ACC112 (cell line): ENCODE measurements around the gene RTL10.
"Not testable (repeated sequence)": the region's sequence is repeated elsewhere in the genome, so short reads cannot be mapped to it uniquely, and the experiment has no call there.

Experiments
- H2AFZ ChIP-seq: fragments of 200-600 bp; sonication (generic); one replicate; pipeline ENCODE4 v1.6.0; 2017; ENCODE audit warnings: antibody characterized with exemption, low read length; ENCODE audit not compliant: unreplicated experiment
- H3K27ac ChIP-seq: fragments of 200-600 bp; sonication (generic); 2 replicates; pipeline ENCODE4 v1.5.1; 2014; ENCODE audit warnings: low read depth, mild to moderate bottlenecking, antibody characterized with exemption, low read length, moderate library complexity
- H3K27me3 ChIP-seq: fragments of 200-600 bp; sonication (generic); 2 replicates; pipeline ENCODE4 v1.6.1; 2014; ENCODE audit warnings: mild to moderate bottlenecking, antibody characterized with exemption, low read length, moderate library complexity, mixed read lengths; ENCODE audit not compliant: insufficient read depth
- H3K36me3 ChIP-seq: fragments of 200-600 bp; sonication (generic); 2 replicates; pipeline ENCODE4 v1.6.1; 2016; ENCODE audit warnings: mild to moderate bottlenecking, antibody characterized with exemption, low read length, moderate library complexity, mixed read lengths; ENCODE audit not compliant: insufficient read depth
- H3K4me1 ChIP-seq: fragments of 200-600 bp; sonication (generic); one replicate; pipeline ENCODE4 v1.6.1; 2016; ENCODE audit warnings: low read length, mixed read lengths; ENCODE audit not compliant: insufficient read depth, unreplicated experiment, control insufficient read depth
- H3K4me3 ChIP-seq: fragments of 200-600 bp; sonication (generic); 2 replicates; pipeline ENCODE4 v1.5.1; 2014; ENCODE audit warnings: mild to moderate bottlenecking, low read depth, low read length
- H3K79me2 ChIP-seq: fragments of 200-600 bp; sonication (generic); one replicate; pipeline ENCODE4 v1.6.0; 2016; ENCODE audit warnings: low read length; ENCODE audit not compliant: control insufficient read depth, unreplicated experiment, insufficient read depth

The RTL10 gene

DNA sequence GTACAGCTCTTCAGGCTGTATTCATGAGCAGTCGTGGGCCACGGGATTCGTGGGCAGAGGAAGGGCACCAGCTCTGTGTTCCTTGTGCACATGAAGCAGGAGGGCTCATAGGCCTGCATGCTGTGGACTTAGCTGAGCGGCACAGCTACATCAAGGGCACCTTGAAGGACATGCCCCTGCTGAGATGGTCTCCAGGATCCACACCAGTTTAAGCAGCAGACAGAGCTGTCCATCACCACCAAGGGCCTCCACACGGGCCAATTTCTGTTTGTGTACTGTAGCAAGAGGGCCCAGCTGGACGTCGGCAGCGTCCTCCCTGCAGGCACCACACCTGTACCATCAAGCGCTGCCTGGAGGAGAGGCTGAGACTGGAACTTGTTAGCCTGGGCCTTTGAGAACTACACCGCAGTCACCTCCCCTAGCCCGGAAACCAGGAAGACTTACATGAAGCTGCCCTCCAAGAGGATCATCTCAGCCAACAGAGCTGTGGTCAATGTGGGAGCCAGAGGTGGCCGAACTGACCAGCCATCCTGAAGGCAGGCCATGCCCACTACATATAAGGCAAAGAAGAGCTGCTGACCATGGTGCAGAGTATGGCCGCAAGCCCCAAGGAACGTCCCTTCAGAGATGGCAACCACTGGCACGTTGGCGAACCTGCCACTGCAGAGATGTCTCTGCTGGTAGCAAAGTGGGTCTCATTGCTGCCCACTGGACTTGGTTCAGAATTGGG, 32.7 kb upstream of the RTL10 start:
- no peaks in the 10 kb centered on the region for H3K27me3 ChIP-seq
- H3K27ac ChIP-seq, result no peak overlapping the region
- H3K4me3 ChIP-seq, result no peak overlapping the region
- peaks cover 31% of the 10 kb centered on the region for H3K4me1 ChIP-seq
- no peaks in the 10 kb centered on the region for H3K79me2 ChIP-seq
- no peaks in the 10 kb centered on the region for H3K36me3 ChIP-seq
- no peak overlapping the region for H2AFZ ChIP-seq

DNA sequence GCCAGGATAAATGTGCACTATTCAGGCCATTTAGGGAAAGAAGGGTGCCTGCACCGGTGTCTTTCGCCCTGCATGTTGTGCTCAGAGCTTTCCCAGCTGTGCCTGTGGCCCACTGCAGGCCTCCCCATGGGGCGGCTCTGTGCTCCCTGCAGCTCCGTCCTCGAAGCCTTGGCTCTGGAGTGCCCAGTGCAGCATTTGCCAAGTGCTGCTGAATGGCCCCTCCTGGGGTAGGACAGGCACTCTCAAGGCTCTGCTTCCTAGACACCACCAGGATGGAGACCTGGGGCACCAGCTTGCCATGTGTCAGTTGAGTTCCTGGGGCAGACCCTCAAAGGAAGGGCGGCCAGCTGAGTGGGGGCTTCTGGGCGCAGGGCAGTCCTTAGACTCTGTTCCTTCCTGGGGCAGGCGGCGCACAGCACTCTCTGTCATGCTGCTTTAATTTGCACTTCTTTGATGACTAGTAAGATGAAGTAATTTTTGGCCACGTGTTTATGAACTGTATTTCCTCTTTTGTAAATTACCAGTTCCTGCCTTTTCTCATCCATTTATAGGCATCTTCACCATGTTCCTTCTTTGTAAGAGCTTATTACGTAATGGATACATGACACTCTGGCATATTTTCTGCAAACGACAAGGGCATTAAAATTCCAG, 32.1 kb upstream of the RTL10 start:
- Histone ChIP-seq H3K36me3 (no peaks in the 10 kb centered on the region), H3K4me3 (no peak overlapping the region), H3K79me2 (no peaks in the 10 kb centered on the region), H3K27ac (no peak overlapping the region), H3K4me1 (peaks cover 31% of the 10 kb centered on the region), H3K27me3 (no peaks in the 10 kb centered on the region), H2AFZ (no peak overlapping the region)

- Histone ChIP-seq H2AFZ (no peak overlapping the region), H3K4me1 (peaks cover 29% of the 10 kb centered on the region), H3K4me3 (no peak overlapping the region), H3K27me3 (no peaks in the 10 kb centered on the region), H3K27ac (no peak overlapping the region), H3K79me2 (no peaks in the 10 kb centered on the region), H3K36me3 (no peaks in the 10 kb centered on the region)
Measured at GRCh38 chr22:19885841-19886592, 31.3 kb upstream of the RTL10 start.

DNA sequence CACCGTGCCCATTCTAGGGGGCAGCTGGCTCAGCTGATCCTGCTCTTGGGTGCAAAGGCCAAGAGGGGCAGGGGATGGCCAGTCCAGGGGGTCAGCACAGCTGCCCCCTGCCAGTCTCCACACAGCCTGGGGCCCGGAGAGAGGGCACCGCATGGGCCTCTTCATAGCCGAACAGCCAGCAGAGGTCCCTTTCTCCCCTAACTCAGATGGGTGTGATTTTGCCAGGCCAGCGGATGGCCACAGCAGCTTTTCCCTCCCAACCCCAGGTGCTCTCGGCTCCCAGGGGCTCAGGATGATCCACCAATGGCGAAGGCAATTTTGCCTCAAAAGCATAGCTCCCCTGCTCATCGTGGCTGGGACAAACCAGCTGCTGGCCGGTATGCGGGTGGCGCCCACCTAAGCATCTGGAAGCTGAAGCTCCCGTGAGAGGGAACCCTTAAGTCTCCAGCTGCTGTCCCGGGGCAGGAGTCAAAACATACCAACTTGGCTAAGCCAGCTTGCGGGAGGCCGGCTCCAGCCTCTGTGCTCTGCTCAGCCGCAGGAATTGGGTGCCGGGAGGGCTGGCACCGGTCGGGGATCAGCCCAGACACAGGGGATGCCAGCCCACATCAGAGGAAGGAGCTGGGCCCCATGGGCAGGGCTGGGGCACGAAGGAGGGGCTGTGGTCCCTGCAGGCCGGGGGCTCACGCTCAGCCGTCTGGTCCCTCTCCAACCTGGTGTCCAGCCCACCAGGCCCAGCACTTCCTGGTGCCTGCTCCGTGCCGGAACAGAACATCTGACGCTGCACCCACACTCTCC, 30.5 kb upstream of the RTL10 start:
- H2AFZ ChIP-seq, result no peak overlapping the region
- H3K4me1 ChIP-seq, result peaks cover 35% of the 10 kb centered on the region
- no peaks in the 10 kb centered on the region for H3K36me3 ChIP-seq
- peaks cover 4% of the 10 kb centered on the region for H3K79me2 ChIP-seq
- H3K4me3 ChIP-seq, result no peak overlapping the region
- no peaks in the 10 kb centered on the region for H3K27me3 ChIP-seq
- no peak overlapping the region for H3K27ac ChIP-seq

DNA sequence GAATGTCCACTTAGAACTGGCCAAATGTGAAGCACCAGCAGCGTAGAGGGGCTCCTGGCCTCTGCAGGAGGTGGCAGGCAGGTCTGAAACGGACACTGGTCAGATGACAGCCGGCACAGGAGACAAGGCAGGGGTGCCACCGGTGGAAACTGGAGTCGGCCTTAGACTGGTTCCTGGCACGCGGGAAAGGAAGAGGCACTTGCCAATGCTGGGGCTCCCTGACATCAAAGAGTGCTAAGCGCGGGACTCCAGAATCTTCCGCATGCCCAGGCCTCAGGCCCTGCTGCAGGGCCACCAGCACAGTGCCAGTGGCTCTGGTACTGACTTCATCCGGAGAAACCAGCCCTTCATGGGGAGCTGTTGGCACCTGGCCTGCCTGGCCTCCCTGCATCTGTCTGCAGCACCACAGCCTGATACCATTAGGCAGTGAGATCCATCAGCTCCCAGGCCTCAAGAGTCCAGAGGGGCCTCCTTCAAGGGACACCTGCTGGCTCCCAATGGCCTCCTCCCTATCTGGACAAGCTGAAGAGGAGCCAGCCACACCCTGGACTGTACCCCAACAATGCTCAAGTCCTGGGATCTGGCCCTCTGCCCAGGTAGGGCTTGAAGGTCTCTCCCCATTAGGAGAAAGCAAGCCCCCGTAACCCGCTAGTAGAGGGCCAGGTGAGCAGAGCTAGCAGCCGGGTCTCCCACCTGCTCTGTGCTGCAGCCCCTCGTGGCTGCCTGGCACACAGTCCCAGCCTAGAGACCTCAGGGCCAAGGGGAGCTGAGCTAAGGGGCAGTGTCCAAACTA, 29.7 kb upstream of the RTL10 start:
- H3K36me3 ChIP-seq, result no peaks in the 10 kb centered on the region
- peaks cover 10% of the 10 kb centered on the region for H3K79me2 ChIP-seq
- H3K4me1 ChIP-seq, result peaks cover 42% of the 10 kb centered on the region
- H3K4me3 ChIP-seq, result no peak overlapping the region
- no peak overlapping the region for H3K27ac ChIP-seq
- no peaks in the 10 kb centered on the region for H3K27me3 ChIP-seq
- H2AFZ ChIP-seq, result no peak overlapping the region

DNA sequence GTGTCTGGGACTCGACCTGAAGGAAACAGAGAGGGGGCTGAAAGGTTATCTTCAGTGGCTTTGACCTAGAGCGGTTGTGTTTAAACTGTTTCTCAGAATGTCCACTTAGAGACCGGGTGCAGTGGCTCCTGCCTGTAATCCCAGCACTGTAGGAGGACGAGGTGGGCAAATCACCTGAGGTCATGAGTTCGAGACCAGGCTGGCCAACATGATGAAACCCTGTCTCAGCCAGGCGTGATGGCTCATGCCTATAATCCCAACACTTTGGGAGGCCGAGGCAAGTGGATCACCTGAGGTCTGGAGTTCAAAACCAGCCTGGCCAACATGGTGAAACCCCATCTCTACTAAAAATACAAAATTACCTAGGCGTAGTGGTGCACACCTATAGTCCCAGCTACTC, 28.8 kb upstream of the RTL10 start:
- H2AFZ ChIP-seq, H3K4me3 ChIP-seq, H3K27ac ChIP-seq, H3K27me3 ChIP-seq, H3K36me3 ChIP-seq: not testable (repeated sequence)
- Histone ChIP-seq H3K79me2 (peaks cover 10% of the 10 kb centered on the region), H3K4me1 (peaks cover 51% of the 10 kb centered on the region)

DNA sequence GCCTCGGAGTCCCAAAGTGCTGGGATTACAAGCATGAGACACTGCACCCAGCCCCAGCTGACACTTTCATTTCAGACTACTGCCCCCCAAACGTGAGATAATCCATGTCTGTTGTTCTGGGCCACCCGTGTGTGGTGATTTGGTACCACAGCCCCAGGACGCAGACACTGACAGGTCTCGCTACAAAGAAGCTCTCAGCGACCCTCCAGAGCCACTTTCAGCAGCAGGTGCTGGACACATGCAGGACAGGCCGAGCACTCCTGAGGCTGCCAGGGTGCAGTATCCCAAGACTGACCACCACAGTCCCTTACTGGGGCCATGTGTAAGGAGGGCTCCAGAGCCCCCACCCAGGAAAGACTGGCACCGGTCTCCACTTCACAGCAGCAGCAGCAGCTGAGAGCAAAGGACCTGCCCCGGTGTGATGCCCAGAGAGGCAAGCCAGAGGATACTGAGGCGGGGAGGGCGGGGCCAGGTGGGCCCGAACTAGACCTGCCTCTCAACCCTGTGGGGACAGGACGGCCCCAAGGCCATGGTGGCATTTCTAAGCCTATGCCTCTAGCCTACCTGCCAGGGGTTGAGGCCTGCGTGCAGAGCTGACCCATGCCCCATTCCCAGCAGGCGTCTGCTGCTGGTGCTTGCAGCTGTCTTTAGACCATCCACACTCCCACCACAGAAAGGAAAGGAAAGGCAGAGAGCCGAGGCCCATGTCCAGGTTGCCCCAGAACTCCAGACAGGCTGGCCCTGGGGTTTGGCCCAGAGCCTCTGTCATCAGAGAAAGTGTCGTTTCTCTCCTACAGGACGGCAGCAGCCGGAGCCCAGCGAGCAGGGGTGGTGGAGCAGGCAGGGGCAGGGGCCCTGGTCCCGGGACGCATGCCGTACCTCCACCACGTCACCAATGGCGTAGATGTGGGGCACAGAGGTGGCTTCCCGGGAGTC, 28.0 kb upstream of the RTL10 start:
- Histone ChIP-seq H3K4me1 (peaks cover 59% of the 10 kb centered on the region), H2AFZ (no peak overlapping the region), H3K79me2 (peaks cover 10% of the 10 kb centered on the region), H3K36me3 (no peaks in the 10 kb centered on the region), H3K4me3 (no peak overlapping the region), H3K27ac (peak overlapping the region; percentile 93), H3K27me3 (no peaks in the 10 kb centered on the region)

- Histone ChIP-seq H3K4me1 (peaks cover 64% of the 10 kb centered on the region), H3K4me3 (peak overlapping the region; percentile 55)
Measured at GRCh38 chr22:19880786-19881569, 26.3 kb upstream of the RTL10 start.

More at GRCh38 chr22:19880786-19881569, 26.3 kb upstream of the RTL10 start:
- peak overlapping the region; percentile 93 for H3K27ac ChIP-seq
- H3K27me3 ChIP-seq, result no peaks in the 10 kb centered on the region
- H3K36me3 ChIP-seq, result no peaks in the 10 kb centered on the region
- peaks cover 10% of the 10 kb centered on the region for H3K79me2 ChIP-seq
- H2AFZ ChIP-seq, result no peak overlapping the region
